ENCODE measurements around the gene MICU1. TPM values are rescaled to one million over a fixed set of nuclear protein-coding genes. Genes with fewer than 3 reads are reported as not detected.

The MICU1 gene
- total and polyA plus RNA-seq, 3 donors from 2014 or later = 34.7 to 42.7 (median 38.9) TPM

DNA sequence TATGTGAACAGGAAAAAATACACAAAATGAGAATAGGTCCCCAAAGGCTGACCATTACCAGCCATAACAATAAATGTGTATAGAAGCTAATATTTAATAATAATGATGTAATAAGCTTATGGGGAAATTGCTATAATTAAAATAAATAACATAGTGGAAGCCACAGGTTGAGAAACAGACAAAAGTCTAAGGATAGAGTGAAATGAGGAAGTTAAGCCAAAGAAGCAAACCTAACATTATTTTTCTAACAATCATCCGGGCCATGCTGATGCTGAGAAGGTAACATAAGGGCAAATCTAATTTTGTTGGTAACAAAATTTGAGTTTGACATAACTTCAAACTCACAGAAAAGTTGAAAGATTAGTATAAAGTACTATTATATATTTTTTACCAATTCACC, 115.9 kb downstream of the MICU1 start:
- Histone ChIP-seq H3K27me3 (no peaks in the 10 kb centered on the region), H3K4me1 (no peaks in the 10 kb centered on the region), H3K4me3 (no peak overlapping the region), H3K36me3 (ENCODE audit: low read depth, missing control alignments) (no peaks in the 10 kb centered on the region), H3K9me3 (no peaks in the 10 kb centered on the region), H3K27ac (no peak overlapping the region)
- intact Hi-C loops (cut with DNase I; ENCODE audit: low total_unique reads) = no loop called here
- TF ChIP-seq, protein P1, sequence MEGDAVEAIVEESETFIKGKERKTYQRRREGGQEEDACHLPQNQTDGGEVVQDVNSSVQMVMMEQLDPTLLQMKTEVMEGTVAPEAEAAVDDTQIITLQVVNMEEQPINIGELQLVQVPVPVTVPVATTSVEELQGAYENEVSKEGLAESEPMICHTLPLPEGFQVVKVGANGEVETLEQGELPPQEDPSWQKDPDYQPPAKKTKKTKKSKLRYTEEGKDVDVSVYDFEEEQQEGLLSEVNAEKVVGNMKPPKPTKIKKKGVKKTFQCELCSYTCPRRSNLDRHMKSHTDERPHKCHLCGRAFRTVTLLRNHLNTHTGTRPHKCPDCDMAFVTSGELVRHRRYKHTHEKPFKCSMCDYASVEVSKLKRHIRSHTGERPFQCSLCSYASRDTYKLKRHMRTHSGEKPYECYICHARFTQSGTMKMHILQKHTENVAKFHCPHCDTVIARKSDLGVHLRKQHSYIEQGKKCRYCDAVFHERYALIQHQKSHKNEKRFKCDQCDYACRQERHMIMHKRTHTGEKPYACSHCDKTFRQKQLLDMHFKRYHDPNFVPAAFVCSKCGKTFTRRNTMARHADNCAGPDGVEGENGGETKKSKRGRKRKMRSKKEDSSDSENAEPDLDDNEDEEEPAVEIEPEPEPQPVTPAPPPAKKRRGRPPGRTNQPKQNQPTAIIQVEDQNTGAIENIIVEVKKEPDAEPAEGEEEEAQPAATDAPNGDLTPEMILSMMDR (IDR thresholded peaks at IDR 0.05) = no peak
- no peak for TF ChIP-seq POLR2A (IDR thresholded peaks at IDR 0.05)
- 88 to 94% methylated on average over 1 of the region's 1 CpG for WGBS, 2 donors
- no peak for DNase-seq

- no peak for DNase-seq
- H3K27me3 ChIP-seq = no peaks in the 10 kb centered on the region
- no peaks in the 10 kb centered on the region for H3K9me3 ChIP-seq
- H3K36me3 ChIP-seq (ENCODE audit: low read depth, missing control alignments) = no peaks in the 10 kb centered on the region
- H3K4me1 ChIP-seq = no peaks in the 10 kb centered on the region
- no peak overlapping the region for H3K27ac ChIP-seq
- H3K4me3 ChIP-seq = no peak overlapping the region
- intact Hi-C loops (cut with DNase I; ENCODE audit: low total_unique reads) = no loop called here
- TF ChIP-seq POLR2A (IDR thresholded peaks at IDR 0.05) = no peak
- TF ChIP-seq, protein P1 (IDR thresholded peaks at IDR 0.05) = no peak
- WGBS, 2 donors = 97 to 98% methylated on average over 4 of the region's 4 CpGs
Observed at GRCh38 chr10:72509206-72509799, 116.6 kb downstream of the MICU1 start.

DNA sequence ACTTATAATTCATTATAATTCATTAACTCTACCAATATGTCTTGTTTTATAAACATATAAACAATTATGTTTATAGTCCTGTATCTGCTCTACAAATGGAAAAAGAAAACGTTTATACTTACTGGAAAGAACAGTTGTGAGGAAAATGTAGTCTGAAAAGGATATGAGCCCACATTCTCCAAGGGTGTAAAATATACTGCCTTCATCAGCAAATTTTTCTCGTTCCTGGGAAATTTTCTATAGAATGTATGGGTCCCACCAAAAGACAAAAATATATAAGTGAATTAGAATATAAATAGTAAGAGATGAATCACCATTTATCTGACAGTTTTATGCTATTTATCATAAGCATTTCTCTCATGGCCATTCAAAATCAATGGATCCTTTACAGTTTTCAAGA, 117.8 kb downstream of the MICU1 start:
- Histone ChIP-seq H3K9me3 (no peaks in the 10 kb centered on the region), H3K27me3 (no peaks in the 10 kb centered on the region), H3K27ac (no peak overlapping the region), H3K4me1 (no peaks in the 10 kb centered on the region), H3K4me3 (no peak overlapping the region), H3K36me3 (ENCODE audit: low read depth, missing control alignments) (no peaks in the 10 kb centered on the region)
- intact Hi-C loops (cut with DNase I; ENCODE audit: low total_unique reads) = no loop called here
- DNase-seq = no peak
- 75% methylated on average over 2 of the region's 2 CpGs for WGBS, 2 donors
- TF ChIP-seq, protein P1 (IDR thresholded peaks at IDR 0.05) = no peak
- TF ChIP-seq POLR2A (IDR thresholded peaks at IDR 0.05) = no peak

- DNase-seq = no peak
- TF ChIP-seq POLR2A (IDR thresholded peaks at IDR 0.05) = no peak
- TF ChIP-seq, protein P1 (IDR thresholded peaks at IDR 0.05) = no peak
- H3K4me3 ChIP-seq = no peak overlapping the region
- intact Hi-C loops (cut with DNase I; ENCODE audit: low total_unique reads) = no loop called here
- no peaks in the 10 kb centered on the region for H3K4me1 ChIP-seq
- H3K27ac ChIP-seq = no peak overlapping the region
- H3K9me3 ChIP-seq = no peaks in the 10 kb centered on the region
- H3K36me3 ChIP-seq (ENCODE audit: low read depth, missing control alignments) = no peaks in the 10 kb centered on the region
- no peaks in the 10 kb centered on the region for H3K27me3 ChIP-seq
Observed at GRCh38 chr10:72506474-72506873, 119.4 kb downstream of the MICU1 start.

DNA sequence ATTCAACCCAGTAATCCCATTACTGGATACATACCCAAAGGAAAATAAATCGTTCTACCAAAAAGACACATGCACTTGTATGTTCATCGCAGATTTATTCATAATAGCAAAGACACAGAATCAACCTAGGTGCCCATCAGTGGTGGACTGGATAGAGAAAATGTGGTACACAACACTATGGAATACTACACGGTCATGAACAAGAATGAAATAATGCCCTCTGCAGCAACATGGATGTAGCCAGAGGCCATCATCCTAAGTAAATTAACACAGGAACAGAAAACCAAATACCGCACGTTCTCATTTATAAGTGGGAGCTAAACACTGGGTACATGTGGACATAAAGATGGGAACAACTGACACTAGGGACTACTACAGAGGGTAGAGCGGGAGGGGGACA, 120.4 kb downstream of the MICU1 start:
- TF ChIP-seq, protein P1 (IDR thresholded peaks at IDR 0.05) = no peak
- TF ChIP-seq POLR2A (IDR thresholded peaks at IDR 0.05) = no peak
- intact Hi-C loops (cut with DNase I; ENCODE audit: low total_unique reads) = no loop called here
- DNase-seq = no peak
- Histone ChIP-seq H3K4me1 (no peaks in the 10 kb centered on the region), H3K36me3 (ENCODE audit: low read depth, missing control alignments) (no peaks in the 10 kb centered on the region), H3K9me3 (no peaks in the 10 kb centered on the region), H3K4me3 (no peak overlapping the region), H3K27me3 (no peaks in the 10 kb centered on the region), H3K27ac (no peak overlapping the region)
- 95 to 99% methylated on average over 6 of the region's 6 CpGs for WGBS, 2 donors
